ENCODE measurements around the gene MADD.

The MADD gene

GRCh38 chr11:47360341-47360740 is 90.4 kb downstream of the MADD start:
- DNase-seq = no peak

DNA sequence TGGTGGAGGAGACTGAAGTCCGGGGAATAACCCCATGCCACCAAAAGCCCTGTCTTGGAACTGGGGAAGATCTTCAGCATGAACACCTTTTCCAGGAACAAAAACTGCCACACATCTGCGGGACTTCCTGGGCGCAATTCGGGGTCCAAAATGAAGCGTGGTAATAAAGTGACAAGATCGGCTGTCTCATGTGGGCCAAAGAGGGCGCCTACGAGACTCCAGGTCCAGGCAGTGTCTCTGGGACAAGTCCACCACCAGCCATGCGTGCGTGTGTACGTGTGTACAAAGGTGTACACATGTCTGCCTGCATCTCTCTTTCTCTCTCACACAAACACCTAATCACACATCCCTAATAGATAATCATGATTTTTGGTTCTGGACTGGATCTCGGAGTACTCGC is 91.5 kb downstream of the MADD start:
- DNase-seq = no peak

DNA sequence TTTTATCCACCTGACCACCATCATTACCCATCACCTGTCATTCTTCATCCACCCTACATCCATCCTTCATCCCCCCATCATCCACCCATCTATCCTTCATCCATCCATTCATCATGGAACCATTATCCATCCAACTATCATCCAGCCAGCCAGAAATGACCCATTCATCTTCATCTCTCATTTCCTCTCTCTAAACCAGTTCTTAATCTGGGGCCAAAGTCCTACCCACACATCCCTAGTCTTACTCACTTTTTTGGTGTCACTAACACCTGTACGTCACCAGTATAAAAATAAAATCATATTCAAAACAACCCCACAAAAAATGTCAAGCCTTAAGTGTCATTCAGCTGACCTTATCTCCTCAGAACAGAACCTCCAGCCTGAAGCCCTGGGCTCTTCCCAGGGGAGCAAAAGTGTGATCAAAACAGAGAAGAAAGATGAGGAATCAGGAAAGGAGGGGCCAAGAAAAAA is 96.1 kb downstream of the MADD start:
- DNase-seq = no peak

GRCh38 chr11:47369676-47370075 is 99.7 kb downstream of the MADD start:
- DNase-seq = no peak

GRCh38 chr11:47372422-47372821 is 102.5 kb downstream of the MADD start:
- no peak for DNase-seq

DNA sequence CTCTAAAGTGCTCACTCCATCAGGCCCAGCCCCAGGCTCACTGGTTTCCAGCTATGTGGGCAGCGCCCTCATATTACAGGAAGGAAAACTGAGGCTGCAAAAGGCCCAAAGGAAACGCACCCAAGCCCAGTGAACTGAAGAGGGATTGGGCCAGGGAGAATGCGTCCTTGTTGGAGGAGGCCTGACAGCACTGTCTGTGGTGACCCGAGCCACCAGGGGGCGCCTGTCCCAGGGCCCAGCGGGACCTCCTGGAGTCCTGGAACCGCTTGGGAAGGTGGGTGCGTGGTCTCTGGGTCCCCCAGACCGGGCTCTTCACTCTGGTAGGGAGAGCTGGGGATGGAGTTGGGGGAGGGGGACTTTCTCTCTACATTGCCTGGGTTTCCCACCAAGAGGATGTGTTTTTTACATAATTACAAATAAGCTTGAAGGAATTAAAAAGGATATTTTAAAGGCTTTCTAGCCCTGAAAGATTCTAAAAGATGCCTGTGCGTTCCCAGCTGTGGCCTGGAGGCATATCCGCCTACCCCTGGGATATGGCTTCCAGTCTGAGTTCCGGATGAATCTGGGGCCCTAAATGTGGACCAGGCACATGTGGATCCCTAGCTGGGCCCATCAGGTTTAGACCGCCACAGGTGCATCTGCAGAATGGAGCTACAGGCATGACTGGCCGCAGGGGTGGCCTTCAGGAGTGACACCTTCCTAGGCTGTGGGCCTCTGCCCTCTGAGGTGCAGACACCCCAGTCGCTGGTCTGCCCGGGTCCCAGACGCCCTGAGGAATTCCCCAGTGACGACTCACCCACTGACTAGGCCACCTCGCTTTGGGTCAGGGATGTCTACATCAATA is 104.2 kb downstream of the MADD start:
- no peak for DNase-seq

GRCh38 chr11:47374720-47375019 is 104.7 kb downstream of the MADD start:
- no peak for DNase-seq

GRCh38 chr11:47375020-47375419 is 105.1 kb downstream of the MADD start:
- no peak for DNase-seq

- no peak for DNase-seq
Measured at GRCh38 chr11:47375546-47376085, 105.7 kb downstream of the MADD start.

GRCh38 chr11:47376107-47376524 is 106.2 kb downstream of the MADD start:
- no peak for DNase-seq

GRCh38 chr11:47376525-47377371 is 106.8 kb downstream of the MADD start:
- DNase-seq = no peak

- DNase-seq = no peak
Measured at GRCh38 chr11:47377571-47378009, 107.7 kb downstream of the MADD start.

DNA sequence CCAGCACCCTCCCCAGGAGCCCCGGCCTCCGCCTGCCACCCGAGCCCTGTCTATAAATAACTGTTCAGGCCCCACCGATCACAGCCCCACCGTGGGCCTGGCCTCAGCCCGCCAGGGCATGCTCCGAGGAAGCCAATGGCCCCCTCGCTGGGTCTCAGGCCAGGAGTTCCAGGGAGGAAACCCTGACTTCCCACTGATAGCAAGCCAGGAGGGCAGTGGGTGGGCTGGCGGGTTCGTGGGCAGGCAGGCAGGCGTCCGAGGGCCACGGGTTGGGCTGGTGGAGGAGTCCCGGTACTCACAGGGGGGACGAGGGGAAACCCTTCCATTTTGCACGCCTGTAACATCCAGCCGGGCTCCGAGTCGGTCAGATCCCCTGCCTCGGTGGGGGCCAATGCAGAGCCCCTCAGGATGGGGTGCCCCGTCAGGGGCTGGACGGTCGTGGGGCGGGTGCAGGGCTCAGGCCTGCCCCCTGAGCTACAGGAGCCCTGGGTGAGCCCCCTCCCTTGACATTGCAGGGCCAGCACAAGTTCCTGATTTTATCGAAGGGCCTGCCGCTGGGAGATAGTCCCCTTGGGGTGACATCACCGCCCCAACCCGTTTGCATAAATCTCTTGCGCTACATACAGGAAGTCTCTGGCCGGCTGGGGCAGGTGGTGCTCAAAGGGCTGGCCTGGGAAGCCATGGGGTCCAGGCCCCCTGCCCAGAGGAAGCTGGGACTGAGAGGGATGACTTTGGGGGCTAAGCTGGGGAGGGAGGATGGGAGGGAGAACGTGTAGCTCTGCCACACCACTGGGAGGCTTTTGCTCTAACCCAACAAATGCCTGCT is 108.3 kb downstream of the MADD start, which contains the start of gene SPI1:
TSS of gene SPI1 (minus strand) at position 538 of the 826 bp plus-strand sequence. CDS start at position 344, 194 bp downstream.
- DNase-seq = no peak

GRCh38 chr11:47378836-47379170 is 108.9 kb downstream of the MADD start:
- no peak for DNase-seq

DNA sequence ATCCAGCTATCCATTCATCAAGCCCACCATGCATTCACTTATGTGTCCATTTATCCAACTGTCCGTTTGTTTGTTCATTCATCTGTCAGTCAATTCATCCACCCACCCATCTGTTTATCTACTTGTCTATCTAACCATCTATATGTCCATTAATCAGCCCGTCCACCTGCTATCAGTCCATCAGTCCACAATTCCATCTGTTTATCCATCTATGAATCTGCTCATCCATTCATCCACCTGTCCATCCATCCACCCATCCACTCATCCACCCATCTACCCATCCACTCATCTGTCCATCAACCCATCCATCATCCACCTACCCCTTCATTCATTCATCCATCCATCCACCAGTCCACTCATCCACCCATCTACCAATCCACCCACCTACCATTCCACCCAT is 109.4 kb downstream of the MADD start:
- no peak for DNase-seq
